Uterus (tissue), 2 donors: ENCODE results near the gene TSFM.

Source experiments
- CTCF ChIP-seq, 4 experiments: fragments of 200-600 bp in 2 of 4; fragments of 450-650 bp in 2 of 4; sonication (generic) in 2 of 4; IDR thresholded peaks; one replicate each; pipeline ENCODE4 v1.5.1; 2016 to 2019; ENCODE audit warnings: antibody characterized with exemption in 4 of 4, mild to moderate bottlenecking in 2 of 4, moderate library complexity in 1 of 4
- POLR2A ChIP-seq, 2 donors: fragments of 450-650 bp; IDR thresholded peaks; one replicate each; pipeline ENCODE4 v1.6.1; 2016; ENCODE audit warnings: antibody characterized with exemption in 2 of 2, mild to moderate bottlenecking in 1 of 2, moderate library complexity in 1 of 2

GRCh38 chr12:57763881-57764661, 18.5 kb upstream of the TSFM start:
- TF ChIP-seq CTCF (IDR thresholded peaks at IDR 0.05) (no peak), POLR2A (IDR thresholded peaks at IDR 0.05) (no peak)
